ENCODE data around the gene DNAL1. TPM values are rescaled to one million over a fixed set of nuclear protein-coding genes. Genes with fewer than 3 reads are reported as not detected.
A peak's percentile ranks its signal among the peaks of the same experiment; 100 is the strongest.

The DNAL1 gene
- total RNA-seq, 1 experiment from 2014 or later: 14.6 TPM

DNA sequence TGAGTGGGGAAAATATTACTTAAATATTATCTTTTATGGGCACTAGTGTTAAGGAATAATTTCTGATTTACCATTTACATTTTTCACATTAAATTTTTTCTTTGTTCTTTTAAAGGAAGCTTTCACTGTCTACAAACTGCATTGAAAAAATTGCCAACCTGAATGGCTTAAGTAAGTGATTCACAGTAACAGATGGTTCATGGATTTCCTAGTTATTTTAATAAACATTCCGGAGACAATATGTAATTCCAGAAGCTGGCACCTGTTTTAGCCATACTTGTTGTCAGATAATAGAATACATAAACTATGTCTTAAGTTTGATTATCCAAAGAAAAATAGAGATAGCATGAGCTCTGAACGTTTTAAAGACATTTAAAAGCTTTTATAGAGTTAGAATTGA is 17.1 kb downstream of the DNAL1 start:
- ChIA-PET POLR2A (interaction anchor here (0.8 kb wide), 1 partner anchor 288 kb away, joined by 3 read pairs; the partner anchor contains the start of genes COQ6 and FAM161B), RAD21 (ENCODE audit: low non-redundant PET in 1 of 2, low total read pairs in 2 of 2, uncharacterized antibody in 2 of 2, unreplicated experiment in 2 of 2) (interaction anchor here in 1 of 2 experiments (0.6 kb wide), 1 partner anchor 53 kb away, joined by 5 read pairs; the partner anchor contains the start of gene PNMA1), CTCF (interaction anchor here (0.7 to 1.2 kb wide), 4 partner anchors 13 to 489 kb away, joined by 3 to 4 read pairs (median 3); no protein-coding TSS in a partner anchor)
- no peaks in the 10 kb centered on the region for H3K27me3 ChIP-seq (ENCODE audit: insufficient read depth, low read length)
- no peaks in the 10 kb centered on the region for H3K79me2 ChIP-seq (ENCODE audit: insufficient read depth, low read length)
- H3K4me1 ChIP-seq (ENCODE audit: control insufficient read depth in 1 of 2, insufficient read depth in 2 of 2, low read length in 2 of 2): peaks cover 5 to 13% of the 10 kb centered on the region in 2 experiments
- no peaks in the 10 kb centered on the region for H4K20me1 ChIP-seq (ENCODE audit: insufficient read depth)
- peak overlapping the region; percentile 1; the same call in 1 of the 2 replicates for H3K27ac ChIP-seq (ENCODE audit: low read depth, low read length)
- no peaks in the 10 kb centered on the region for H3K9me2 ChIP-seq (ENCODE audit: insufficient read depth)
- no peak overlapping the region for H3K9ac ChIP-seq (ENCODE audit: low read length)
- H3K36me3 ChIP-seq (ENCODE audit: control insufficient read depth in 1 of 2, insufficient read depth in 2 of 2, low read length in 2 of 2): no peaks in the 10 kb centered on the region
- H3K9me3 ChIP-seq (ENCODE audit: control insufficient read depth in 1 of 2, insufficient read depth in 1 of 2, low read depth in 1 of 2, low read length in 2 of 2): no peaks in the 10 kb centered on the region
- no peak for TF ChIP-seq EGR1 (IDR thresholded peaks at IDR 0.05; ENCODE audit: low read depth)
- no peak for TF ChIP-seq RAD21 (IDR thresholded peaks at IDR 0.05; ENCODE audit: low read depth)
- TF ChIP-seq EZH2phosphoT487 (IDR thresholded peaks at IDR 0.05; ENCODE audit: borderline replicate concordance): no peak
- TF ChIP-seq YY1 (IDR thresholded peaks at IDR 0.05; ENCODE audit: extremely low read depth, insufficient replicate concordance, low read depth, low read length): no peak
- TF ChIP-seq JUND (IDR thresholded peaks at IDR 0.05): no peak
- TF ChIP-seq, protein P1, sequence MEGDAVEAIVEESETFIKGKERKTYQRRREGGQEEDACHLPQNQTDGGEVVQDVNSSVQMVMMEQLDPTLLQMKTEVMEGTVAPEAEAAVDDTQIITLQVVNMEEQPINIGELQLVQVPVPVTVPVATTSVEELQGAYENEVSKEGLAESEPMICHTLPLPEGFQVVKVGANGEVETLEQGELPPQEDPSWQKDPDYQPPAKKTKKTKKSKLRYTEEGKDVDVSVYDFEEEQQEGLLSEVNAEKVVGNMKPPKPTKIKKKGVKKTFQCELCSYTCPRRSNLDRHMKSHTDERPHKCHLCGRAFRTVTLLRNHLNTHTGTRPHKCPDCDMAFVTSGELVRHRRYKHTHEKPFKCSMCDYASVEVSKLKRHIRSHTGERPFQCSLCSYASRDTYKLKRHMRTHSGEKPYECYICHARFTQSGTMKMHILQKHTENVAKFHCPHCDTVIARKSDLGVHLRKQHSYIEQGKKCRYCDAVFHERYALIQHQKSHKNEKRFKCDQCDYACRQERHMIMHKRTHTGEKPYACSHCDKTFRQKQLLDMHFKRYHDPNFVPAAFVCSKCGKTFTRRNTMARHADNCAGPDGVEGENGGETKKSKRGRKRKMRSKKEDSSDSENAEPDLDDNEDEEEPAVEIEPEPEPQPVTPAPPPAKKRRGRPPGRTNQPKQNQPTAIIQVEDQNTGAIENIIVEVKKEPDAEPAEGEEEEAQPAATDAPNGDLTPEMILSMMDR (IDR thresholded peaks at IDR 0.05 in 2 of 3, conservative IDR thresholded peaks at IDR 0.05 in 1 of 3; ENCODE audit: borderline replicate concordance in 1 of 3, insufficient read depth in 1 of 3, low read depth in 2 of 3, low read length in 2 of 3): no peak
- no peak for TF ChIP-seq ZFX (IDR thresholded peaks at IDR 0.05)
- TF ChIP-seq FOSL1 (IDR thresholded peaks at IDR 0.05; ENCODE audit: low read depth): no peak
- TF ChIP-seq, protein P2, sequence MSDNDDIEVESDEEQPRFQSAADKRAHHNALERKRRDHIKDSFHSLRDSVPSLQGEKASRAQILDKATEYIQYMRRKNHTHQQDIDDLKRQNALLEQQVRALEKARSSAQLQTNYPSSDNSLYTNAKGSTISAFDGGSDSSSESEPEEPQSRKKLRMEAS (IDR thresholded peaks at IDR 0.05): no peak
- H3K4me3 ChIP-seq (replicated peaks in 1 of 2; ENCODE audit: low read depth in 1 of 2, low read length in 2 of 2): no peak overlapping the region
- BruUV-seq (replicated peaks): no TSS peak
- peak overlapping the region; percentile 49; the same call in 1 of the 2 replicates for H3K4me2 ChIP-seq (ENCODE audit: low read length)
- H2AFZ ChIP-seq (ENCODE audit: low read depth, low read length, poor library complexity, severe bottlenecking): no peak overlapping the region
- ATAC-seq (no peak), DNase-seq (ENCODE audit: low read depth, low spot score) (no peak)
- intact Hi-C loops (cut with micrococcal nuclease): no loop called here
